Activated CD8-positive, alpha-beta memory T cell treated with anti-CD3 and anti-CD28 coated beads, Interleukin-2, amount 50 U/mL, for 24 hours (primary cell): ENCODE results near the gene RGS9.
"Not testable (repeated sequence)": the region's sequence is repeated elsewhere in the genome, so short reads cannot be mapped to it uniquely, and the experiment has no call there.

ENCODE experiments used
- DNase-seq: peaks from one replicate; pipeline ENCODE4 v3.0.0-alpha.2; 2020; ENCODE audit errors: extremely low read depth

RGS9 gene

DNA sequence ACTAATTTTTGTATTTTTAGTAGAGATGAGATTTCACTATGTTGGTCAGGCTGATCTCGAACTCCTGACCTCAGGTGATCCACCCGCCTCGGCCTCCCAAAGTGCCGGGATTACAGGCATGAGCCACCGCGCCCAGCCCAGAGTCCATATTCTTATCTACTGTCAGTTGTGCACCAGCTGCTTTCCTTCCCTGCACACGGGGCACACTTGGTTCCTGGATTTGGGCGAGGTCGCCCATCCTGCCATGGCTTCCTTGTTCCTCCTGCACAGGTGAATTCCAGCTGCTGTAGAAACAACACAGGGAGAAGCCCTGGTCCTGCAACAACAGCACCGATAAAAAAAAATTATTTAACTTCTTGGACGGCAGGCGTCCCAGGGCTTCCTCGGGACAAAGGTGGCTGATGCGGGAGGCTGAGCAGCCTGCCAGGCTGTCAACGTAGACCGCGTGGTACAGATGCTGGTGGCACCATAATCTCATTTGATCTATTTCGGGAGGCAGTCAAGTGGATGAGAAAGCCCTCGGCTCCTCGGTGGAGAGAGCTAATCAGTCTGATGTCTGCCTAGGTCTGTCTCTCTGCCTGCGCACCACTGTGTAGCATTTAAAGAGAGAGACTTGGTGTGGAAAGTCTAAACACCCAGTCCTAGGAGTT lies 19.1 kb downstream of the RGS9 start:
- no peak for DNase-seq

DNA sequence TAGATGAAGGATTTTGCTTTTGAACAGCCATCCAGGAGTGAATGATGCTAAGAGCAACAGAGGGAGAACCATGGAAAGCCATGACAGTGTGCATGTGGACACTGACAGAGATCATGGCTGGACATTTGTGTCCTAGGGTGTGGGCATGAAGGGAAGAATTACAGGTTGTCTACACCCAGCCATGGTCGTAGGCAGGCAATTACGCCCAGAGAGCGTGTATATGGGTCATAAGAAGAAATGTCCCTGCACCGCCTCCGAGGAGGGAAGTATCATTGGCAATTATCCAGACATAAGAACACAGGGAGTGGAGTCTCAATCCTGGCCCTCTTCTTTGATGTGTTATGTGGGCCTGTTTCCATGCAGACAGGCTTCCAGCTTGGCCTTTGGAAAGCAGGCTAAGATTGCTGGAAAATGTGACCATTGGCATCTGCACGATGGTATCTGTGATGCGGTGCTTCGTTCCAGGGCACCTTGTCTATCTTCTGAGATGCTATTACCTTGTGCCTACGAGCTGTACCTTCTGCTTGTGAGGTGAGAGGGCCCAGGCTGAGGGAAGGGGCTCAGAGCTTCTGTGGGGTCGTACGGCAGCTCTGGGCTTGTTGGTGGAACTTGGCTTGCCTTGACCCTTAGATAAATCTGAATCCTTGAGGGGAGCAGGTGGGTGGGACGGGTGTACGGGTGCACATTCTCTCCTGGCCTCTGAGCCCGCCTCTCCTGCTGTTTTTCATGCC lies 19.8 kb downstream of the RGS9 start:
- DNase-seq: no peak

DNA sequence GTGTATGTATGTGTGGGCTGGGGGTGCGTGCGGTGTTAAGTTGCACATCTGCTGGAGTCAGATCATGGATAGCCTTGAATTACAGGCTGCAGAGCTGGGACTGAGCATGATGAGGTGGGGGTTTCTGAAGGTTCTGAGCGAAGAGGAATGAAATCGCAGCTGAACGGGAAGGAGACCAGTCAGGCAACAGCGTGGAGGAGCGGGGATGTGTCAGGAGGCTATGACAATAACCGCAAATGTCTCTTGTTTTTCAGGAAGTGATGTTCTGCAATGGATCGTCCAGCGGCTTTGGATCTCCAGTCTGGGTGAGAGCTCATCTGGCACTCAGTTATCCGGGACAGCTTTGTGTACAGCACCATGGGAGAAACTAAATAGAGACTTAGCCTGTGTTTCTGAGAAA lies 20.9 kb downstream of the RGS9 start:
- no peak for DNase-seq

DNA sequence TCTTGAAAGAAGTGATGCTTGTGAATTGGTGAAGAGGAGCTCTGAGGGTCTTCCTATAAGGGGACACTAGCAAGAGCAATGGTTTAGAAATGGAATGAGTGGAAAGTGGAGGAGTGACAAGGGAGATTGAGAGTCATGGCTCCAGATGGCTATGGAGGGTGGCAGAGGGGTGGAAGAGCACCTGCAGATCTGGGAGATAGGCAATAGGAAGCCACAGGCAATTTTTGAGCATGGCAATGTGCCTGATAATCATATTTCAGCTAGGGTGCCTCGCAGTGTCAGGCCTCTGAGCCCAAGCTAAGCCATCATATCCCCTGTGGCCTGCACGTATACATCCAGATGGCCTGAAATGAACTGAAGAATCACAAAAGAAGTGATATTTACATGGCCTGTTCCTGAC lies 21.5 kb downstream of the RGS9 start:
- no peak for DNase-seq

DNA sequence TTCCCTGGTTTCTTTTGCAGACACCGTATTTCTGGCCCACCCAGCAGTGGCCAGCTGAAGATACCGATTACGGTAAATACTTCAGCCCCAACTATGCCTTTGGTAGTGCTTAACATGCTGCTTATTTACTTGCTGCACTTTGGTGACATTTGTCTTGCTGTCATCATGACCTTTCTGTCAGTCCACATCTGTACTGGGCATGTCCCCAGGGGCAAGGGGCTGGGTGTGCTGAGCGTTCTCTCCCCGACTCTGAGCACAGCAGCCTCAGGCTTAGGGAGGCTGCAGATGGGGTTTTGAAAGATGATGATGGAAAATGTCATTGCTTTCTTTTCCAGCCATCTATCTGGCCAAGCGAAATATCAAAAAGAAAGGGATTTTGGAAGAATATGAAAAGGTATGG lies 23.3 kb downstream of the RGS9 start:
- DNase-seq: no peak

DNA sequence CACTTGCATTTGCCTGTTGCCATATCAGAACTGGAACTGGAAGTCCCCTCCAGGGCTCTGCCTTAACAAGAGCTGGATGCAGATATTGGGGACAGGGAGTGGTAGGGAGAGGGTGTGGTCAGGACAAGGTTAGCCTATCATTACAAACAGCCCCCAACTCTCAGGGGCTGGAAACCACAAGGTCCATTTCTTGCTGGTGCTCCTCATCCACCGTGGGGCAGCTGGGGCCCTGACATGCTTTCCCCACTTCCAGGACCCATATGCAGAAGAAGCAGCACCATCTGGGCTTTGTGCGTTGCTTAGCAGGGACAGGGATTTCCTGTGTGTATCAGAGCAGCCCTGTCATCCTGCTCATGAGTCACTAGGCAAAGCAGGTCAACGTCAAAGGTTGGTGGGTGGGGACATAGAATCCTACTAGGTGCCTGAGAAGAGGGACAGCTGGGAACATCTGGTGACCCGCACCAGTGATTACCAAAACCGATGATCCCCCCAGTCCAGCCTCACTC lies 26.9 kb downstream of the RGS9 start:
- DNase-seq: peak; percentile 24

DNA sequence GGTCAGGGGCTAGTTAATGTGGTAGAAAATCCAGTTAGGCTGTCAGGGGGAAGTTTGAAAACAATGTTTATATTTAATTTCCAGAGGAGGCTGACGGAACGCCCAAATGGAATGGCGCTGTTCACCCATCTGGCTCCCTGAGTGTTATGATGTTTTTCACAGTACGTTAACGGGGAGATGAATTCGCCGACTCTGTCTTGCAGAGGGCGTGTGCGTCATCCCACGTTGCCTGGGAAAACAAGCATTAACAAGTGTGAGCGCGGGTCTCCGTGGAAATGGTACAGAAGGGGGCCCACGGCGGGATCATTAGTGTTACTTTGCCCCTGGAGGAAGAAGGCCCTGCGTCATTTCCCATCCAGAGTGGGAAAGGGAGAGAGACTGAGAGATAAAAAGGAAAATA lies 29.6 kb downstream of the RGS9 start:
- DNase-seq: no peak

DNA sequence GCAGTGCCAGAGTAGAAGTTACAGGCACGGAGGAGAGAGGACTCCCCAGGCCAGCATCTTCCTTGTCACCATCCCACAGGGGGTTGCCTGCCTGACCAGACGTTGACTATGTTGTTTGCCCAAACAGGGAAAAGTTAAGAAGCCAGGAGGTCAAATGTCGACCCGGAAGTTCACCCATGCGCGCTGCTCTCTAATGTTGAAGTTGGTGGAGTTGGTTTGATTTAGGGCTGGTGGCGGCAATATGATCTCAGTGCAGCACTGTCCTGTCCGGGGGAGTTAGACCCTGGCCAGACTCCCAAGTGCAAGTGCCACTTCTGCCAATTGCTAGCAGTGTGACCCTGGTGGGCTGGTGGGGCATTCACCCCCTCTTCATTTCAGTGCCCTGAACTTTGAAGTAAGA lies 30.4 kb downstream of the RGS9 start:
- no peak for DNase-seq

DNA sequence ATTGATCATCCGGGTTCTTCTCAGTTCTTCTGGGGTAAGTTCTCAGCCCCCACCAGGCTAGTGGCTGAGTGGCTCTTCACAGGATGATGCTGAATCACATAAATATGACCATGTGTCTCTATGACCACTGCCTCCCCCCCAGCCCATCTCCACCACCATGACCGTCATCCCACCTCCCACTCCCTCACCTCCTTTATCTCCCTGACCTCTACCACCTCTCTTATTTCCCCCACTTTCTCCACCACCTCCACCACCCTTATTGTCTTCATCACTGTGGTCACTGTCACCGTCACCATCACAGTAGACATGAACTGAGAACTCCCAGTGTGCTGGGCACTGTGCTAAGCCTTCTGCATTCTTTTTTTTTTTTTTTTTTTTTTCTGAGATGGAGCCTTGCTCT lies 32.5 kb downstream of the RGS9 start:
- DNase-seq: no peak

DNA sequence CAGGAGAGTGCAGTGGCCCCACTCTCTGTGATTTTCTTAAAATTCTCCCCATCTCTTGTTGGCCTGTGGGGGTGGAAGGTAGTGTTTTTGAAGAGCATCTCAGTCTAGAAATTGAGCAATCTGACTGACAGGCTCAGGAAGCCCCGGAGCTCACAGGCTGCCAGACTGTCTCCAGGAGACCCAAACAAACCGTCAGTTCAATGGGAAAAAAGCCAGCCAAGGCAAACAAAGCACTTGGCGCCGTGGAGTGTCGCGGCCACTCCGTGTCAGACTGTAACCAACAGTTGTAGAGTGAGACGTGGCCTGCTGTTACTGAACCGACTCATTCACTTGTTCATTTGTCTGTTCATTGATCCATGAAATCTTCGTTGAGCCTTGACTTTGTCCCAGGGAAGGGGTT lies 33.7 kb downstream of the RGS9 start:
- no peak for DNase-seq

DNA sequence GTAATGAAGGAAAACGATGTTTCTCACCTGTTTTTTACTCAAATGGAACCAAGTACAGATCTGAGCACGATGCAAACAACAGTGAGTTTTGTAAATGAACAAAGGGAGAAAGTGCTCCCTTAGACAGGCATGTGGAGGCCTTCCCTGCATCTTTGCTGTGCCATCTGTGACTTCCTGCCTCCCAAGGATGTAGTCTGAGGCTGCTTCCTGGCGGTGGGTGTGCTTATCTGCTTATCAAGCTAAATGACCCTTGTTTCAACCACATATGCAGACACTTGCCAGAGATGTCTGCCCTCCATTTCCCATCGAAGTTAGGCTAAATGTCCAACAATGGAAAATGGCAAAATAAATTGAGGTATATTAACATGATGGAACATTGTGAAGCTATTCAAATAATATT lies 34.6 kb downstream of the RGS9 start:
- no peak for DNase-seq

DNA sequence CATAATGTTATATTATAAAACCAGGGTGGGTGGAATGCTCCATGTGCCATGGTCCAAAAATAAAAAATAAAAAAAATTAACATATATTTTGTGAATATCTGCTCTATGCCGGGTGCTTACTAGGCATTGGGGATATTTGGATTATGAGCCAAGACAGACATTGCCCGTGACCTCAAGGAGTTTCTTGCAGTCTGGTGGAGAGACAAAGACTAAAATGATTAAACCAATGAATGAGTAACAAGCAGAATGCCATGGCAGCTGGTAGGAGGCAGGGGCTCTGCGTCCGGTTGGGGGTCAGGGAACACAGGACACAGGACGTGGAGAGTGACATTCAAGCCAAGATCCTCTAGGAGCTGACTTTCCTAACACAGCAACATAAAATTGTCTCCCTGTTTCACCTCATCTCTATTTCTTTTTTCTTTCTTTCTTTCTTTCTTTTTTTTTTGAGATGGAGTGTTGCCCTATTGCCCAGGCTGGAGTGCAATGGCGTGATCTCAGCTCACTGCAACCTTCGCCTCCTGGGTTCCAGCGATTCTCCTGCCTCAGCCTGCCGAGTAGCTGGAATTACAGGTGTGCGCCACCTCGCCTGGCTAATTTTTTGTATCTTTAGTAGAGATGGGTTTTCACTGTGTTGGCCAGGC lies 35.4 kb downstream of the RGS9 start:
- no peak for DNase-seq

DNA sequence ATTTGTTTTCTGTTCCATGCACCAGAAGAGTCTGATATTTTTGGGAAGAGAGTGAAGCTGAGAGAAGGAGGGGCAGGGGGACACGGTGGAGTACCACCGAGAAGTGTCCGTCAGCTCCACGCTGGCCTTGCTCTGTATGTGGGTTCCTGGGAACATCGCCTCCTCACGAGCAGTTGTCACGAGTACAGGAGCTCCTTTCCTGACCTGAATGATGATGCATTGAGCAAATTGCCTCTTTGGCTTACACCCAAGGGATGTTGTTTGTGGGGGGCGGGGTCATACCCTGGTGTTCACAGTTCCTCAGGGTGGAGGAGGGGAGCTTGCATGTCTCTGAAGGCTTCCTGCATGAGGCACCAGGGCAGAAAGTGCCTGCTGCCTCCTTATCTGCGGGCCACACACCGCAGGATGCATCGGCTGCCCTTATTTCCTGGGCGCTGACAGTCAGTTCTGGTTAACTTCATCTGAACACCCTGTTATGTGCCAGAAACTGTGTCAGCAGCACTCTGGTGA lies 36.2 kb downstream of the RGS9 start:
- peak; percentile 56 for DNase-seq

DNA sequence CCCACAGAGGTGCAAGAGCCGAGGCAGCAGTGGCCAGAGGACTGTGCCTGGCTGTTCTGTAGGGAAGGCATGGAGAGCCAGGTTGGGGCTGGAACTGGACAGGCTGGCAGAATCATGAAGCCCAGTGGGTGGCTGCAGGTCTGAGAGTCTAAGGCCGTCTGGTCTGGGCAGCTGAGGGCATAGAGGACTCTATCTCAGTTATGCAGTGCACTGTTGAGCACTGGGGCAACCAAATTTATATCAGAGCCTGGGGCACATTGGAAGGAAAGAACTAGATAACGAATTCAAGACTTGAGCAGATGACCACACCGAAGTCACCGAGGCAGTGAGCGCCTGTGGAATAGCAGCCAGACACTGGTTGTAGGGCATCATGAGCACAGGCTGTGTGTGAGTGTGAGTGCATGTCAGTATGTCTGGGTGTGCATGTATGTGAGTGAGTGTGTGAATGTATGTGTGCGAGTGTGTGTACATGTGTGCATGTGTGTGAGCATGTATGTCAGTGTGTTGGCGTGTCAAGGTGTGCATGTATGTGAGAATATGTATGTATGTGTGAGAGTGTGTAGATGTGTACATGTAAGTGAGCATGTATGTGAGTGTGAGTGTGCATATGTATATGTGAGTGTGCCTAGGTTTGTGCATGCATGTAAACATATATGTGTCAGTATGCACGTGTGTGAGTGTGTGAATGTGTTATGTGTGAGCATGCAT lies 37.0 kb downstream of the RGS9 start:
- DNase-seq: no peak

DNA sequence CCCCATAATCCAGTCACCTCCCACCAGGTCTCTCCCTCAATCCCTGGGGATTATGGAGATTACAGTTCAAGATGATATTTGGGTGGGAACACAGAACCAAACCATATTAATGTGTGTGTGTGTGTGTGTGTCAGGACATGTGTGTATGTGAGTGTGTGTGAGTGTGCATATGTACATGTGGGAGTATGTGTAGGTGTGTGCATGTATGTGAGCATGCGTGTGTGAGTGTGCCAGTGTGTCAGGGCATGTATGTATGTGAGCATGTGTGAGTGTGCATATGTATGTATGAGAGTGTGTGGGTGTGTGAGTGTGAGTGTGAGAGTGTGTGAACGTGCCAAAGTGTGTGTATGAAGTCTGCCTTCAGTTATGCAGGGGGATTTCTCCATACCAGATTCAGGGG lies 37.8 kb downstream of the RGS9 start:
- DNase-seq: no peak

DNA sequence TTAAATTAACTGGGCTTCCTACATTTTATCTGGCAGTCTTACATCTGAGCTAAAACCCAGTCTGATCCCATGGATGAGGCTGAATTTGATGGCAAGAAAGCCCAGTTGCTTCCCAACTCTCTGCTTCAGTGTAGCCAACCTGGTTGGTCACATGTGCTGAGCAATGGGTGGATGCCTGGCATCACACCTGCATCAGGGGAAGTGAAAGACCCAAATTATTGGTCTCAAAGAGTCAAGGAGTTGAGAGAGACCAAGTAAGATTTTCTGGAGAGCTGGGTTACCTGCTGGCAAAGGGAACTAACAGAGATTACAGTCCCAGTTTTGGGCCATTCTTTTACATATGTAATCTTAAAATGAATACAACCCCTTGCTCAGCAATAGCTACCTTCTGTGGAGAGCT lies 38.8 kb downstream of the RGS9 start:
- no peak for DNase-seq

DNA sequence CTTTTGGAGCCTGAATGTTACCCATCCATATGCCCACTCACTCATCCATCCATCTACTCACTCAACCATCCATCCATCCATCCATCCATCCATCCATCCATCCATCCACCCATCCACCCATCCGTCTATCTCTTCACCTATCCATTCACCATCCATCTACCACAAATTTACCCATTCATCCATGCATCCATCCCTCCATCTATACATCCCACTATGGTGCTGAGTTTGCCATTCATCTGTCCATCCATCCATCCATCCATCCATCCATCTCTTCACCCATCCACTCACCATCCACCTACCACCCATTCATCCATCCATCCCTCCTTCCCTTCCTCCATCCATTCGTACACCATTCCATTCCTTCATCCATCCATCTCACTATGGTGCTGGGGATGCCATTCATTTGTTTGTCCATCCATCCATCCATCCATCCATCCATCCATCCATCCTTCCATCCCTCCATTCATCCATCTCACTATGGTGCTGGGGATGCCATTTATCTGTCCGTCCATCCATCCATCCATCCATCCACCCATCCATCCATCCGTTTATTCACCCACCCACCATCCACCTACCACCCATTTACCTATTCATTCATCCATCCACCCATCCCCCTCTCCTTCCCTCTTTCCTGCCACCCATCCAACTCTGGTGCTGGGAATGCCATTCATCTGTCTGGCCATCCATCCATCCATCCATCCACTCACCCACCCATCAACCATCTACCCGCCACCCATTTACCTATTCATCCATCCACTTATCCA lies 39.7 kb downstream of the RGS9 start:
- no peak for DNase-seq

DNA sequence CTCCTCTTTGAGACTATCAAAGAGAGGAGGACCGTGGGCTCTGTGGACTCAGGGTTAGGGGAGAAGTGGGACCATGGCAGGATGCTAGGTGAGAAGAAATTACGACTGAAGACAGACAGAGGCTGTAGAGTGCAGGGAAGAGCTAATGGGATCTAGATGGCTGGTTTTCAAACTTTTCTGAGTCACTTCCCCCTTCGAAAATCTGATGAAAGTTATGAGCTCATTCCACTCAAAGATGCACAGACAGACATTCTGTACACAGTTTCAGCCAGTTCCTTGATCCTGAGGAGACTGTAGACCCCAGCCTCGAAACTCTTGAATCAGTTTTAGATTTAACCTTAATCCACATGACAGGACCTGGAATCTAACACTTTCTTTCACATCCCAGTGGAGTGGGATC lies 40.7 kb downstream of the RGS9 start:
- DNase-seq: no peak

DNA sequence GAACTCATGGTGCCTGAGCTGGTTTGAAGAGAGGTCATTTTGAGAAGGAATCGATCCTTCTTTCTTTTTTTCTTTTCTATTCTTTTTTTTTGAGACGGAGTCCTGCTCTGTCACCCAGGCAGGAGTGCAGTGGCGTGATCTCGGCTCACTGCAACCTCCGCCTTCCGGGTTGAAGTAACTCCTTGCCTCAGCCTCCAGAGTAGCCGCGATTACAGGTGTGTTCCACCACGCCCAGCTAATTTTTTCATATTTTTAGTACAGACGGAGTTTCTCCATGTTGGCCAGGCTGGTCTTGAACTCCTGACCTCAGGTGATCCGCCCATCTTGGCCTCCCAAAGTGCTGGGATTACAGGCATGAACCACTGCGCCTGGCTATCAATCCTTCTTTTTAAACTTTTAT lies 43.1 kb downstream of the RGS9 start:
- not testable (repeated sequence) for DNase-seq

DNA sequence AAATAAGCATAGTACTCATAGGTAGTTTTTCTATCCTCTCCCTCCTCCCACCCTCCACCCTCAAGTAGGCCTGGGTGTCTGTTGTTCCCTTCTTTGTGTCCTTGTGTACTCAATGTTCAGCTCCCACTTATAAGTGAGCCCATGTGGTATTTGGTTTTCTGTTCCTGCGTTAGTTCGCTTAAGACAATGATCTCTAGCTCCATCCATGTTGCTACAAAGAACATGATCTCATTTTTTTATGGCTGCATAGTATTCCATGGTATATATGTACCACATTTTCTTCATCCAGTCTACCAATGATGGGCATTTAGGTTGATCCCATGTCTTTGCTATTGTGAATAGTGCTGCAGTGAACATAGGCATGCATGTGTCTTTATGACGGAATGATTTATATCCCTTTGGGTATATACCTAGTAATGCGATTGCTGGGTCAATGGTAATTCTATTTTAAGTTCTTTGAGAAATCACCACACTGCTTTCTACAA lies 43.6 kb downstream of the RGS9 start:
- not testable (repeated sequence) for DNase-seq
